Keratinocyte (primary cell): Measurements from ENCODE around the gene NOTCH1. TPM values are rescaled to one million over a fixed set of nuclear protein-coding genes. Genes with fewer than 3 reads are reported as not detected.

Experiments used
- DNase-seq: peaks from one replicate; pipeline ENCODE4 v3.0.0-alpha.2; 2011; ENCODE audit warnings: low read depth, missing footprints, low spot score
- FAIRE-seq: peaks from 2 replicates; lab custom pipeline; 2011; peaks lifted over from hg19 to GRCh38; lab: Jason Lieb, UNC
- H2AFZ ChIP-seq: 2 replicates; pipeline ENCODE4 v1.6.0; 2012; ENCODE audit warnings: low read length, control low read depth, inconsistent platforms; ENCODE audit not compliant: control insufficient read depth
- H3K27ac ChIP-seq: 2 replicates; pipeline ENCODE4 v1.5.1; 2011; ENCODE audit warnings: low read length; ENCODE audit not compliant: control insufficient read depth, insufficient read depth
- H3K27me3 ChIP-seq: 3 replicates; pipeline ENCODE4 v1.6.0; 2011; ENCODE audit warnings: low read length; ENCODE audit not compliant: control insufficient read depth, insufficient read depth; ENCODE audit errors: extremely low read depth
- H3K36me3 ChIP-seq, 2 experiments: 2 replicates in 1 of 2; 3 replicates in 1 of 2; pipeline ENCODE4 v1.5.1; 2011; ENCODE audit warnings: low read length in 2 of 2, mild to moderate bottlenecking in 1 of 2; ENCODE audit not compliant: control insufficient read depth in 2 of 2, insufficient read depth in 2 of 2; ENCODE audit errors: extremely low read depth in 1 of 2
- H3K4me1 ChIP-seq: 3 replicates; pipeline ENCODE4 v1.5.1; 2011; ENCODE audit warnings: low read length; ENCODE audit not compliant: control insufficient read depth, insufficient read depth; ENCODE audit errors: extremely low read depth
- H3K4me2 ChIP-seq: 3 replicates; pipeline ENCODE4 v1.6.0; 2011; ENCODE audit warnings: low read depth, low read length; ENCODE audit not compliant: control insufficient read depth, insufficient read depth; ENCODE audit errors: extremely low read depth
- H3K4me3 ChIP-seq, 3 experiments: fragments of 200-600 bp in 1 of 3; sonication (generic) in 1 of 3; 2 replicates in 2 of 3; 3 replicates in 1 of 3; pipeline ENCODE4 v1.5.1; 2011 to 2016; ENCODE audit warnings: low read length in 3 of 3, mild to moderate bottlenecking in 3 of 3, control low read depth in 2 of 3, inconsistent platforms in 1 of 3, low read depth in 1 of 3, mixed read lengths in 1 of 3, mixed run types in 1 of 3, moderate library complexity in 1 of 3; ENCODE audit not compliant: control insufficient read depth in 2 of 3, insufficient read depth in 2 of 3; ENCODE audit errors: extremely low read depth in 1 of 3
- H3K79me2 ChIP-seq: 2 replicates; pipeline ENCODE4 v1.6.0; 2012; ENCODE audit warnings: low read length; ENCODE audit not compliant: control insufficient read depth, insufficient read depth
- H3K9ac ChIP-seq: 3 replicates; pipeline ENCODE4 v1.6.0; 2011; ENCODE audit warnings: low read length; ENCODE audit not compliant: control insufficient read depth, insufficient read depth; ENCODE audit errors: extremely low read depth
- H3K9me1 ChIP-seq: 3 replicates; pipeline ENCODE4 v1.6.0; 2011; ENCODE audit warnings: low read length; ENCODE audit not compliant: control insufficient read depth, insufficient read depth; ENCODE audit errors: extremely low read depth
- H3K9me3 ChIP-seq: 2 replicates; pipeline ENCODE4 v1.5.1; 2012; ENCODE audit warnings: low read depth, low read length; ENCODE audit not compliant: control insufficient read depth
- H4K20me1 ChIP-seq: 3 replicates; pipeline ENCODE4 v1.6.0; 2011; ENCODE audit warnings: low read length; ENCODE audit not compliant: control insufficient read depth, insufficient read depth; ENCODE audit errors: extremely low read depth
- CTCF ChIP-seq, 3 experiments: IDR thresholded peaks in 1 of 3; conservative IDR thresholded peaks in 1 of 3; optimal IDR thresholded peaks in 1 of 3; 2 replicates in 2 of 3; 3 replicates in 1 of 3; pipeline versions ENCODE3 to v1.5.1; 2011; ENCODE audit warnings: low read length in 3 of 3, mild to moderate bottlenecking in 3 of 3, moderate library complexity in 2 of 3, control low read depth in 1 of 3, inconsistent platforms in 1 of 3; ENCODE audit not compliant: insufficient read depth in 2 of 3; ENCODE audit errors: extremely low read depth in 1 of 3
- EZH2 ChIP-seq: IDR thresholded peaks from one replicate; pipeline ENCODE4 v1.6.1; 2012; ENCODE audit warnings: inconsistent platforms, mild to moderate bottlenecking, low read length, moderate library complexity
- dilution Hi-C: fragments of 300-500 bp; cut with MboI; formaldehyde crosslinking; loops from one replicate; pipeline ENCODE4 v1.7.0; 2020; ENCODE audit warnings: low sequenced_read_pairs; ENCODE audit not compliant: extremely low pct_ligation_motif_present
- polyA plus RNA-seq, 5 experiments: library from polyadenylated mRNA; depleted of rRNA in 3 of 5; stranded (reverse) in 3 of 5; stranded (forward) in 1 of 5; unstranded in 1 of 5; fragments of >200 nt; gene quantifications; 1 replicate in 1 of 5; 2 replicates in 3 of 5; 3 replicates in 1 of 5; pipeline versions ENCODE4 v1.2.1 to v1.2.3, GENCODE V29; 2011 to 2012; ENCODE audit warnings: missing spikeins in 2 of 5, low read depth in 1 of 5, low replicate concordance in 1 of 5

Gene NOTCH1
- polyA plus RNA-seq, 1 donor (not counting 4 experiments of a cell fraction or from before 2014, with no cell fraction given): 6.1 TPM

- no peak overlapping the region for H3K4me3 ChIP-seq
- TF ChIP-seq CTCF (optimal IDR thresholded peaks at IDR 0.05 in 1 of 3, IDR thresholded peaks at IDR 0.05 in 1 of 3, conservative IDR thresholded peaks at IDR 0.05 in 1 of 3; ENCODE audit: extremely low read depth in 1 of 3, insufficient read depth in 2 of 3, low read length in 3 of 3) (no peak), EZH2 (no peak)
- H2AFZ ChIP-seq: no peak overlapping the region
- no peaks in the 10 kb centered on the region for H3K36me3 ChIP-seq
- H3K9ac ChIP-seq: no peak overlapping the region
- no peaks in the 10 kb centered on the region for H3K27me3 ChIP-seq
- H3K4me2 ChIP-seq: no peak overlapping the region
- H3K9me1 ChIP-seq: no peaks in the 10 kb centered on the region
- no peak overlapping the region for H3K27ac ChIP-seq
- FAIRE-seq: no peak
- no peaks in the 10 kb centered on the region for H3K9me3 ChIP-seq
- H4K20me1 ChIP-seq: no peaks in the 10 kb centered on the region
- no peak for DNase-seq
- H3K4me1 ChIP-seq: peaks cover 19% of the 10 kb centered on the region
- H3K79me2 ChIP-seq: no peaks in the 10 kb centered on the region
- dilution Hi-C loops: no loop called here
Observed at GRCh38 chr9:136565715-136566552, 20.1 kb upstream of the NOTCH1 start.

GRCh38 chr9:136565086-136565714 is 19.4 kb upstream of the NOTCH1 start:
- FAIRE-seq (no peak), DNase-seq (no peak)
- Histone ChIP-seq H2AFZ (no peak overlapping the region), H3K27ac (no peak overlapping the region), H3K4me1 (peaks cover 19% of the 10 kb centered on the region), H4K20me1 (no peaks in the 10 kb centered on the region), H3K4me2 (no peak overlapping the region), H3K9me3 (no peaks in the 10 kb centered on the region), H3K4me3 (no peak overlapping the region), H3K79me2 (no peaks in the 10 kb centered on the region), H3K27me3 (no peaks in the 10 kb centered on the region), H3K36me3 (no peaks in the 10 kb centered on the region), H3K9ac (no peak overlapping the region), H3K9me1 (no peaks in the 10 kb centered on the region)
- dilution Hi-C loops: no loop called here
- TF ChIP-seq EZH2: no peak
- no peak for TF ChIP-seq CTCF (optimal IDR thresholded peaks at IDR 0.05 in 1 of 3, IDR thresholded peaks at IDR 0.05 in 1 of 3, conservative IDR thresholded peaks at IDR 0.05 in 1 of 3; ENCODE audit: extremely low read depth in 1 of 3, insufficient read depth in 2 of 3, low read length in 3 of 3)
